DOHH2 (cell line): Measurements from ENCODE around the gene CENPT.
"Not testable (repeated sequence)": the region's sequence is repeated elsewhere in the genome, so short reads cannot be mapped to it uniquely, and the experiment has no call there.

Experiments
- H3F3A ChIP-seq: fragments of 200-600 bp; sonication (generic), shearing (Covaris generic); 2 replicates; pipeline ENCODE4 v1.6.0; 2016; ENCODE audit warnings: antibody characterized with exemption, mild to moderate bottlenecking; ENCODE audit not compliant: control insufficient read depth, insufficient read depth
- H3K27ac ChIP-seq: fragments of 200-600 bp; sonication (generic); 2 replicates; pipeline ENCODE4 v1.5.1; 2014; ENCODE audit warnings: low read depth, mild to moderate bottlenecking, low read length, moderate library complexity
- H3K27me3 ChIP-seq: fragments of 200-600 bp; sonication (generic); 2 replicates; pipeline ENCODE4 v1.6.1; 2014; ENCODE audit warnings: mild to moderate bottlenecking, low read length, mixed read lengths; ENCODE audit not compliant: control insufficient read depth
- H3K36me3 ChIP-seq: fragments of 200-600 bp; sonication (generic); 2 replicates; pipeline ENCODE4 v1.6.1; 2014; ENCODE audit warnings: mild to moderate bottlenecking, low read length, moderate library complexity, mixed read lengths; ENCODE audit not compliant: control insufficient read depth
- H3K4me1 ChIP-seq: fragments of 200-600 bp; sonication (generic); 2 replicates; pipeline ENCODE4 v1.6.1; 2014; ENCODE audit warnings: mild to moderate bottlenecking, low read length, mixed read lengths; ENCODE audit not compliant: control insufficient read depth
- H3K4me2 ChIP-seq: fragments of 200-600 bp; sonication (generic); 2 replicates; pipeline ENCODE4 v1.6.0; 2014; ENCODE audit warnings: mild to moderate bottlenecking, low read length, moderate library complexity
- H3K4me3 ChIP-seq: fragments of 200-600 bp; sonication (generic); 2 replicates; pipeline ENCODE4 v1.5.1; 2014; ENCODE audit warnings: mild to moderate bottlenecking, low read length, mixed read lengths
- H3K79me2 ChIP-seq: fragments of 200-600 bp; sonication (generic); 2 replicates; pipeline ENCODE4 v1.6.1; 2014; ENCODE audit warnings: mild to moderate bottlenecking, low read length, mixed read lengths; ENCODE audit not compliant: control insufficient read depth
- H3K9me2 ChIP-seq: fragments of 200-600 bp; sonication (generic); replicated peaks from 2 replicates; pipeline ENCODE4 v1.6.1; 2014; ENCODE audit warnings: mild to moderate bottlenecking, low read length, mixed read lengths; ENCODE audit not compliant: control insufficient read depth
- H3K9me3 ChIP-seq: fragments of 200-600 bp; sonication (generic); 2 replicates; pipeline ENCODE4 v1.6.1; 2014; ENCODE audit warnings: antibody characterized with exemption, low read length, mixed read lengths; ENCODE audit not compliant: control insufficient read depth, insufficient read depth
- H4K20me1 ChIP-seq: fragments of 200-600 bp; sonication (generic); 2 replicates; pipeline ENCODE4 v1.6.0; 2014; ENCODE audit warnings: low read depth, mild to moderate bottlenecking, antibody characterized with exemption, low read length, moderate library complexity; ENCODE audit not compliant: control insufficient read depth, insufficient read depth
- EZH2phosphoT487 ChIP-seq: fragments of 200-600 bp; sonication (generic); IDR thresholded peaks from 2 replicates; pipeline ENCODE4 v1.6.1; 2017; ENCODE audit warnings: borderline replicate concordance, mild to moderate bottlenecking, antibody characterized with exemption, low read length, moderate library complexity, mixed read lengths
- TF ChIP-seq, protein P1 (sequence below): fragments of 200-600 bp; sonication (generic); IDR thresholded peaks from one replicate; pipeline ENCODE4 v1.5.1; 2014; ENCODE audit warnings: antibody characterized with exemption, mild to moderate bottlenecking, low read depth, low read length; ENCODE audit not compliant: poor library complexity, severe bottlenecking

Gene CENPT

DNA sequence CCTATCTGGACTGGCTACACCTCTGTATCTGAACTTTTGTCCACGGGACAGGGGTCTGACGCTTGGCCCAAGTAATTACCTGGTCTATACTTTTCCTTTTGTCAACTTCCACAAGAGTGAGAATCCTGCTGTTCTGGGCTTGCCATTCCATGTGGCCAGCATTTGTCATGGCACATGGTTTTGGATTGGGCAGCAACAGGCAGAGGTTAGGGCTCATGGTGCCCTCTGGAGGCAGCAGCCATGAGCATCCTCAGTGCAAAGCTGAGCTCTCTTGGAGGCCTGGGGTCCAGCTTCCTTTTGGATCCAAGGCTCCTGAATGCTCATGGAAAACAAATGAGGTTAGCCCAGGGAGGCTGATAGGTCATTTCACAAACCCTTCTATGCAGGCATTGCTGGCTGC is 17.8 kb upstream of the CENPT start:
- Histone ChIP-seq H3K4me2 (no peak overlapping the region), H3K79me2 (peaks cover 49% of the 10 kb centered on the region), H3K4me1 (no peaks in the 10 kb centered on the region), H4K20me1 (peaks cover 4% of the 10 kb centered on the region; the same call in 1 of the 2 replicates), H3K9me2 (no peaks in the 10 kb centered on the region), H3K27ac (no peak overlapping the region), H3K9me3 (no peaks in the 10 kb centered on the region), H3K36me3 (peaks cover 57% of the 10 kb centered on the region), H3K4me3 (no peak overlapping the region), H3K27me3 (no peaks in the 10 kb centered on the region), H3F3A (peaks cover 3% of the 10 kb centered on the region)
- TF ChIP-seq, protein P1, sequence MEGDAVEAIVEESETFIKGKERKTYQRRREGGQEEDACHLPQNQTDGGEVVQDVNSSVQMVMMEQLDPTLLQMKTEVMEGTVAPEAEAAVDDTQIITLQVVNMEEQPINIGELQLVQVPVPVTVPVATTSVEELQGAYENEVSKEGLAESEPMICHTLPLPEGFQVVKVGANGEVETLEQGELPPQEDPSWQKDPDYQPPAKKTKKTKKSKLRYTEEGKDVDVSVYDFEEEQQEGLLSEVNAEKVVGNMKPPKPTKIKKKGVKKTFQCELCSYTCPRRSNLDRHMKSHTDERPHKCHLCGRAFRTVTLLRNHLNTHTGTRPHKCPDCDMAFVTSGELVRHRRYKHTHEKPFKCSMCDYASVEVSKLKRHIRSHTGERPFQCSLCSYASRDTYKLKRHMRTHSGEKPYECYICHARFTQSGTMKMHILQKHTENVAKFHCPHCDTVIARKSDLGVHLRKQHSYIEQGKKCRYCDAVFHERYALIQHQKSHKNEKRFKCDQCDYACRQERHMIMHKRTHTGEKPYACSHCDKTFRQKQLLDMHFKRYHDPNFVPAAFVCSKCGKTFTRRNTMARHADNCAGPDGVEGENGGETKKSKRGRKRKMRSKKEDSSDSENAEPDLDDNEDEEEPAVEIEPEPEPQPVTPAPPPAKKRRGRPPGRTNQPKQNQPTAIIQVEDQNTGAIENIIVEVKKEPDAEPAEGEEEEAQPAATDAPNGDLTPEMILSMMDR: peak; percentile 49
- TF ChIP-seq EZH2phosphoT487: no peak

- Histone ChIP-seq H3K9me2 (no peaks in the 10 kb centered on the region), H4K20me1 (peaks cover 4% of the 10 kb centered on the region; the same call in 1 of the 2 replicates), H3K79me2 (peaks cover 53% of the 10 kb centered on the region), H3F3A (no peaks in the 10 kb centered on the region), H3K9me3 (no peaks in the 10 kb centered on the region), H3K36me3 (peaks cover 51% of the 10 kb centered on the region), H3K27me3 (no peaks in the 10 kb centered on the region), H3K4me2 (no peak overlapping the region), H3K27ac (no peak overlapping the region), H3K4me3 (no peak overlapping the region), H3K4me1 (no peaks in the 10 kb centered on the region)
- TF ChIP-seq, protein P1: no peak
- no peak for TF ChIP-seq EZH2phosphoT487
These were observed 17.1 kb upstream of the CENPT start for GRCh38 chr16:67864594-67864993.

GRCh38 chr16:67864044-67864443 is 16.6 kb upstream of the CENPT start:
- H3F3A ChIP-seq, H3K9me3 ChIP-seq, H3K4me1 ChIP-seq, H3K4me2 ChIP-seq, H3K9me2 ChIP-seq, H3K27me3 ChIP-seq, H3K4me3 ChIP-seq, H3K27ac ChIP-seq, H4K20me1 ChIP-seq: not testable (repeated sequence)
- H3K79me2 ChIP-seq: peaks cover 59% of the 10 kb centered on the region
- peaks cover 51% of the 10 kb centered on the region for H3K36me3 ChIP-seq

- no peaks in the 10 kb centered on the region for H3F3A ChIP-seq
- H3K4me1 ChIP-seq: no peaks in the 10 kb centered on the region
- no peak overlapping the region for H3K27ac ChIP-seq
- H3K9me3 ChIP-seq: no peaks in the 10 kb centered on the region
- H3K36me3 ChIP-seq: peaks cover 44% of the 10 kb centered on the region
- H4K20me1 ChIP-seq: peaks cover 9% of the 10 kb centered on the region; the same call in 1 of the 2 replicates
- TF ChIP-seq, protein P1: no peak
- TF ChIP-seq EZH2phosphoT487: no peak
- H3K4me3 ChIP-seq: no peak overlapping the region
- H3K4me2 ChIP-seq: no peak overlapping the region
- H3K79me2 ChIP-seq: peaks cover 70% of the 10 kb centered on the region
- no peaks in the 10 kb centered on the region for H3K27me3 ChIP-seq
- H3K9me2 ChIP-seq: no peaks in the 10 kb centered on the region
These were observed 15.4 kb upstream of the CENPT start for GRCh38 chr16:67862623-67863583.
